GM23248 (cell line): Measurements from ENCODE around the gene XRCC2. TPM values are rescaled to one million over a fixed set of nuclear protein-coding genes. Genes with fewer than 3 reads are reported as not detected.

Experiments
- DNase-seq: peaks from one replicate; pipeline ENCODE4 v3.0.0-alpha.2; 2015
- H2AFZ ChIP-seq: fragments of 200-600 bp; sonication (generic); 2 replicates; pipeline ENCODE4 v1.6.1; 2016; ENCODE audit warnings: antibody characterized with exemption
- H3F3A ChIP-seq: fragments of 200-600 bp; sonication (generic); 2 replicates; pipeline ENCODE4 v1.6.1; 2016; ENCODE audit warnings: mild to moderate bottlenecking, antibody characterized with exemption, mixed run types; ENCODE audit not compliant: insufficient read depth
- H3K27ac ChIP-seq: fragments of 200-600 bp; sonication (generic); 2 replicates; pipeline ENCODE4 v1.5.1; 2016; ENCODE audit warnings: mild to moderate bottlenecking
- H3K27me3 ChIP-seq: fragments of 200-600 bp; sonication (generic); replicated peaks from 2 replicates; pipeline ENCODE4 v1.6.1; 2016; ENCODE audit warnings: mild to moderate bottlenecking; ENCODE audit not compliant: insufficient read depth
- H3K36me3 ChIP-seq: fragments of 200-600 bp; sonication (generic); 2 replicates; pipeline ENCODE4 v1.6.1; 2016; ENCODE audit warnings: low read depth, mild to moderate bottlenecking
- H3K4me1 ChIP-seq: fragments of 200-600 bp; sonication (generic); 2 replicates; pipeline ENCODE4 v1.6.1; 2016; ENCODE audit warnings: mild to moderate bottlenecking; ENCODE audit not compliant: insufficient read depth
- H3K4me2 ChIP-seq: fragments of 200-600 bp; sonication (generic); one replicate; pipeline ENCODE4 v1.6.1; 2016; ENCODE audit warnings: mild to moderate bottlenecking; ENCODE audit not compliant: unreplicated experiment
- H3K4me3 ChIP-seq: fragments of 200-600 bp; sonication (generic); 2 replicates; pipeline ENCODE4 v1.5.1; 2016; ENCODE audit warnings: mild to moderate bottlenecking
- H3K79me2 ChIP-seq: fragments of 200-600 bp; sonication (generic); 2 replicates; pipeline ENCODE4 v1.6.1; 2016; ENCODE audit warnings: mild to moderate bottlenecking; ENCODE audit not compliant: insufficient read depth
- H3K9ac ChIP-seq: fragments of 200-600 bp; sonication (generic); 2 replicates; pipeline ENCODE4 v1.6.1; 2016; ENCODE audit warnings: mild to moderate bottlenecking
- H3K9me2 ChIP-seq: fragments of 200-600 bp; sonication (generic); 2 replicates; pipeline ENCODE4 v1.6.1; 2016; ENCODE audit warnings: mixed run types, mild to moderate bottlenecking, moderate library complexity; ENCODE audit not compliant: insufficient read depth
- H3K9me3 ChIP-seq: fragments of 200-600 bp; sonication (generic); one replicate; pipeline ENCODE4 v1.6.1; 2017; ENCODE audit warnings: low read depth
- H4K20me1 ChIP-seq: fragments of 200-600 bp; sonication (generic); 2 replicates; pipeline ENCODE4 v1.6.0; 2016; ENCODE audit not compliant: insufficient read depth
- EZH2 ChIP-seq: fragments of 200-600 bp; sonication (generic); IDR thresholded peaks from 2 replicates; pipeline ENCODE4 v1.6.1; 2018; ENCODE audit warnings: antibody characterized with exemption, mild to moderate bottlenecking; ENCODE audit not compliant: insufficient read depth, poor library complexity, severe bottlenecking
- EZH2phosphoT487 ChIP-seq: fragments of 200-600 bp; sonication (generic); IDR thresholded peaks from 2 replicates; pipeline ENCODE4 v1.6.1; 2018; ENCODE audit warnings: antibody characterized with exemption, moderate library complexity, mild to moderate bottlenecking, low read depth; ENCODE audit not compliant: insufficient read depth
- WGBS, 2 experiments: methylation state at CpG; one replicate each; pipeline ENCODE4 v1.1.6; 2015 to 2017; ENCODE audit warnings: low lambda C conversion rate in 2 of 2, low coverage in 1 of 2; ENCODE audit errors: missing lambda C conversion rate in 2 of 2; 5-methylcytosine and 5-hydroxymethylcytosine counted together
- in situ Hi-C: fragments of 300-500 bp; cut with MboI; formaldehyde crosslinking; loops from 2 replicates; pipeline ENCODE4 v1.15.0; 2020
- polyA plus RNA-seq: library from polyadenylated mRNA; unstranded; fragments of >200 nt; fragmentation: Nextera tagmentation; extraction: Ambion mirVana; gene quantifications from 2 replicates; pipeline ENCODE4 v1.2.1, GENCODE V29; 2016
- total RNA-seq: library from RNA; depleted of rRNA; stranded (reverse); fragments of >200 nt; shearing (Covaris generic); gene quantifications from 2 replicates; pipeline ENCODE4 v1.2.3, GENCODE V29; 2014

The XRCC2 gene
- total and polyA plus RNA-seq, 2 experiments from 2014 or later: 1.1 to 1.4 TPM

GRCh38 chr7:152664636-152665035 lies 11.3 kb downstream of the XRCC2 start:
- H3K27me3 ChIP-seq: no peaks in the 10 kb centered on the region
- H3K4me3 ChIP-seq: no peak overlapping the region
- H3K79me2 ChIP-seq: peaks cover 6% of the 10 kb centered on the region; the same call in 1 of the 2 replicates
- no peaks in the 10 kb centered on the region for H3K4me1 ChIP-seq
- H3K4me2 ChIP-seq: no peak overlapping the region
- TF ChIP-seq EZH2: no peak
- H3K9ac ChIP-seq: no peak overlapping the region
- no peaks in the 10 kb centered on the region for H3K9me3 ChIP-seq
- no peak overlapping the region for H2AFZ ChIP-seq
- 57 to 69% methylated on average over 4 of the region's 4 CpGs for WGBS, 2 experiments
- H3K27ac ChIP-seq: no peak overlapping the region
- no peak for DNase-seq
- no peaks in the 10 kb centered on the region for H4K20me1 ChIP-seq
- no peaks in the 10 kb centered on the region for H3K36me3 ChIP-seq
- H3K9me2 ChIP-seq: no peaks in the 10 kb centered on the region
- in situ Hi-C loops: no loop called here
- H3F3A ChIP-seq: no peaks in the 10 kb centered on the region

DNA sequence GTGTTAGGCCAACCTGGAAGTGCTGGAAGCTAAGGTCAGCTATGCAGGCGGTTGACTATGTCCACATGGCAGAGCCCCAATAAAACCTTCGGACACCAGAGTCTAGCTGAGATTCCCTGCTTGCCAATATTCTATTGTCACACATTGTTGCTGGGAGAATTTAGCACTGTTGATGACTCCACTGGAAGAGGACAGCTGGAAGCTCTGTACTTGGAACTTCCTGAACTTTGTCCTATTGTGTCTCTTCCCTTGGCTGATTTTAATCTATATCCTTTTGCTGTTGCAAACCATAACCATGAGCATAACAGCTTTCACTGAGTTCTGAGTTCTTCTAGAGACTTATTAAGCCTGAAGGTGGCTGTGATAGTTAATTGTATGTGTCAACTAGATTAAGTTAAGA lies 12.0 kb downstream of the XRCC2 start:
- in situ Hi-C loops: no loop called here
- Histone ChIP-seq H3K27me3 (no peaks in the 10 kb centered on the region), H3K27ac (no peak overlapping the region), H3F3A (no peaks in the 10 kb centered on the region), H3K9me3 (no peaks in the 10 kb centered on the region), H3K9me2 (no peaks in the 10 kb centered on the region), H2AFZ (no peak overlapping the region), H3K9ac (no peak overlapping the region), H3K36me3 (no peaks in the 10 kb centered on the region), H3K4me1 (no peaks in the 10 kb centered on the region), H4K20me1 (no peaks in the 10 kb centered on the region), H3K4me3 (no peak overlapping the region), H3K79me2 (peaks cover 6% of the 10 kb centered on the region; the same call in 1 of the 2 replicates), H3K4me2 (no peak overlapping the region)
- WGBS, 2 experiments: 82 to 86% methylated on average over 2 of the region's 2 CpGs
- TF ChIP-seq EZH2: no peak
- no peak for TF ChIP-seq EZH2phosphoT487
- DNase-seq: no peak

GRCh38 chr7:152663148-152663740 lies 12.7 kb downstream of the XRCC2 start:
- Histone ChIP-seq H3K79me2 (peaks cover 6% of the 10 kb centered on the region; the same call in 1 of the 2 replicates), H3K9me3 (no peaks in the 10 kb centered on the region), H3F3A (no peaks in the 10 kb centered on the region), H3K4me1 (no peaks in the 10 kb centered on the region), H3K4me2 (no peak overlapping the region), H4K20me1 (no peaks in the 10 kb centered on the region), H3K27ac (no peak overlapping the region), H3K4me3 (no peak overlapping the region), H3K9ac (no peak overlapping the region), H3K9me2 (no peaks in the 10 kb centered on the region), H3K27me3 (no peaks in the 10 kb centered on the region), H2AFZ (no peak overlapping the region), H3K36me3 (no peaks in the 10 kb centered on the region)
- 80 to 81% methylated on average over 11 of the region's 11 CpGs for WGBS, 2 experiments
- in situ Hi-C loops: no loop called here
- no peak for DNase-seq
- TF ChIP-seq EZH2phosphoT487 (no peak), EZH2 (no peak)

GRCh38 chr7:152661479-152661878 lies 14.5 kb downstream of the XRCC2 start:
- WGBS, 2 experiments: 93 to 94% methylated on average over 1 of the region's 1 CpG
- TF ChIP-seq EZH2phosphoT487: no peak
- no peak for TF ChIP-seq EZH2
- no peaks in the 10 kb centered on the region for H3K27me3 ChIP-seq

More at GRCh38 chr7:152661479-152661878, 14.5 kb downstream of the XRCC2 start:
- DNase-seq: no peak
- Histone ChIP-seq H3K4me1 (no peaks in the 10 kb centered on the region), H3K9ac (no peak overlapping the region), H3K9me2 (no peaks in the 10 kb centered on the region), H3K4me3 (no peak overlapping the region), H3K4me2 (no peak overlapping the region), H2AFZ (no peak overlapping the region), H4K20me1 (no peaks in the 10 kb centered on the region), H3K36me3 (no peaks in the 10 kb centered on the region), H3K9me3 (no peaks in the 10 kb centered on the region), H3F3A (no peaks in the 10 kb centered on the region), H3K27ac (no peak overlapping the region), H3K79me2 (no peaks in the 10 kb centered on the region; the same call in 1 of the 2 replicates)
- in situ Hi-C loops: no loop called here
